ENCODE results near the gene DTHD1. TPM values are rescaled to one million over a fixed set of nuclear protein-coding genes. Genes with fewer than 3 reads are reported as not detected.
A peak's percentile ranks its signal among the peaks of the same experiment; 100 is the strongest.

The DTHD1 gene
- total RNA-seq, 3 donors from 2014 or later: 0.12 to 0.55 (median 0.22) TPM

- no peak for ATAC-seq
- H3K4me3 ChIP-seq: no peak overlapping the region
- H3K9me3 ChIP-seq: no peaks in the 10 kb centered on the region
- no peaks in the 10 kb centered on the region for H3K36me3 ChIP-seq (ENCODE audit: low read depth)
- intact Hi-C loops (cut with DNase I, micrococcal nuclease): no loop called here
- no peak for DNase-seq
- no peaks in the 10 kb centered on the region for H3K4me1 ChIP-seq (ENCODE audit: low read depth)
- TF ChIP-seq CTCF (IDR thresholded peaks at IDR 0.05): no peak
These were observed 36.3 kb downstream of the DTHD1 start for GRCh38 chr4:36317721-36318120.

GRCh38 chr4:36320117-36320896 is 38.9 kb downstream of the DTHD1 start:
- Histone ChIP-seq H3K9me3 (no peaks in the 10 kb centered on the region), H3K4me3 (no peak overlapping the region), H3K4me1 (ENCODE audit: low read depth) (no peaks in the 10 kb centered on the region), H3K36me3 (ENCODE audit: low read depth) (no peaks in the 10 kb centered on the region)
- DNase-seq (no peak), ATAC-seq (no peak)
- intact Hi-C loops (cut with DNase I, micrococcal nuclease): no loop called here
- TF ChIP-seq CTCF (IDR thresholded peaks at IDR 0.05): no peak

- intact Hi-C loops (cut with DNase I, micrococcal nuclease): no loop called here
- Histone ChIP-seq H3K36me3 (ENCODE audit: low read depth) (no peaks in the 10 kb centered on the region), H3K9me3 (no peaks in the 10 kb centered on the region), H3K4me1 (ENCODE audit: low read depth) (no peaks in the 10 kb centered on the region), H3K4me3 (no peak overlapping the region)
- DNase-seq (no peak), ATAC-seq (no peak)
- TF ChIP-seq CTCF (IDR thresholded peaks at IDR 0.05): no peak
These were observed 39.8 kb downstream of the DTHD1 start for GRCh38 chr4:36321176-36321575.

- Histone ChIP-seq H3K4me1 (ENCODE audit: low read depth) (no peaks in the 10 kb centered on the region), H3K9me3 (no peaks in the 10 kb centered on the region), H3K36me3 (ENCODE audit: low read depth) (no peaks in the 10 kb centered on the region), H3K4me3 (no peak overlapping the region)
- ATAC-seq (peak; percentile 68), DNase-seq (no peak)
- TF ChIP-seq CTCF (IDR thresholded peaks at IDR 0.05): no peak
- intact Hi-C loops (cut with DNase I, micrococcal nuclease): no loop called here
These were observed 41.5 kb downstream of the DTHD1 start for GRCh38 chr4:36322921-36323354.

- ATAC-seq: no peak
- Histone ChIP-seq H3K36me3 (ENCODE audit: low read depth) (no peaks in the 10 kb centered on the region), H3K4me1 (ENCODE audit: low read depth) (no peaks in the 10 kb centered on the region), H3K4me3 (no peak overlapping the region), H3K9me3 (no peaks in the 10 kb centered on the region)
- DNase-seq: no peak
- intact Hi-C loops (cut with DNase I, micrococcal nuclease): no loop called here
- no peak for TF ChIP-seq CTCF (IDR thresholded peaks at IDR 0.05)
These were observed 42.5 kb downstream of the DTHD1 start for GRCh38 chr4:36323816-36324419.

All from mucosa of descending colon (tissue), 3 donors.